HepG2 (cell line): ENCODE data around the gene TALDO1. TPM values are rescaled to one million over a fixed set of nuclear protein-coding genes. Genes with fewer than 3 reads are reported as not detected.

Experiments used
- ATAC-seq: fragments of 200-7000 bp; cut with Tn5 transposase; 3 replicates; pipeline ENCODE4 v1.9.1; 2020; ENCODE audit warnings: mild to moderate bottlenecking, moderate library complexity
- BruUV-seq: library from RNA; stranded (reverse); fragments of 400-500 nt; replicated peaks from 2 replicates; lab custom pipeline; 2021; lab: Mats Ljungman, UMichigan
- CTCF ChIA-PET: fragments of 300-600 bp; formaldehyde crosslinking; extraction: SDS; loops from one replicate; lab custom pipeline; 2021; ENCODE audit warnings: low total read pairs, inconsistent platforms, low intra/inter-chr PET ratio; lab: Yijun Ruan, JAX
- POLR2A ChIA-PET: fragments of 350-600 bp; sonication (Branson Sonifier 250); formaldehyde crosslinking; loops from one replicate; lab custom pipeline; 2020; ENCODE audit warnings: antibody characterized with exemption, inconsistent platforms; lab: Yijun Ruan, JAX
- DNase-seq: peaks from one replicate; pipeline ENCODE4 v3.0.0-alpha.2; 2015; ENCODE audit warnings: low spot score
- FAIRE-seq: peaks from 3 replicates; lab custom pipeline; 2011; peaks lifted over from hg19 to GRCh38; lab: Jason Lieb, UNC
- H2AFZ ChIP-seq: one replicate; pipeline ENCODE4 v1.6.1; 2011; ENCODE audit warnings: low read length, inconsistent platforms
- H3K27ac ChIP-seq: fragments of 300-600 bp; 3 replicates; pipeline ENCODE4 v1.8.0; 2011; ENCODE audit warnings: mixed run types, mild to moderate bottlenecking, mixed read lengths, low read length, inconsistent platforms; ENCODE audit not compliant: insufficient read depth; ENCODE audit errors: extremely low read length
- H3K27me3 ChIP-seq, 2 experiments: fragments of 200-600 bp in 1 of 2; 2 replicates in 1 of 2; 3 replicates in 1 of 2; pipeline versions ENCODE4 v1.6.0 to v1.8.0; 2011; ENCODE audit warnings: low read length in 2 of 2, mild to moderate bottlenecking in 2 of 2, moderate library complexity in 2 of 2, inconsistent platforms in 1 of 2; ENCODE audit not compliant: insufficient read depth in 2 of 2, control insufficient read depth in 1 of 2
- H3K36me3 ChIP-seq, 2 experiments: fragments of 200-600 bp in 1 of 2; replicated peaks in 1 of 2; 2 replicates in 1 of 2; 3 replicates in 1 of 2; pipeline versions ENCODE4 v1.5.1 to v1.8.0; 2011; ENCODE audit warnings: low read length in 2 of 2, inconsistent platforms in 1 of 2; ENCODE audit not compliant: insufficient read depth in 2 of 2, control insufficient read depth in 1 of 2
- H3K4me1 ChIP-seq: 2 replicates; pipeline ENCODE4 v1.5.1; 2012; ENCODE audit warnings: low read length, inconsistent platforms; ENCODE audit not compliant: insufficient read depth
- H3K4me2 ChIP-seq: 2 replicates; pipeline ENCODE4 v1.6.0; 2011; ENCODE audit warnings: low read depth, low read length, inconsistent platforms
- H3K4me3 ChIP-seq, 3 experiments: fragments of 200-600 bp in 1 of 3; sonication (generic), shearing (Covaris generic) in 1 of 3; replicated peaks in 1 of 3; 2 replicates each; pipeline ENCODE4 v1.5.1; 2011 to 2016; ENCODE audit warnings: low read length in 3 of 3, inconsistent platforms in 2 of 3, low read depth in 2 of 3, mild to moderate bottlenecking in 2 of 3, control low read depth in 1 of 3, mixed read lengths in 1 of 3; ENCODE audit not compliant: insufficient read depth in 1 of 3
- H3K79me2 ChIP-seq: one replicate; pipeline ENCODE4 v1.6.1; 2011; ENCODE audit warnings: low read length, inconsistent platforms; ENCODE audit not compliant: insufficient read depth
- H3K9ac ChIP-seq: 2 replicates; pipeline ENCODE4 v1.6.0; 2011; ENCODE audit warnings: mild to moderate bottlenecking, low read depth, low read length, inconsistent platforms; ENCODE audit not compliant: insufficient read depth
- H3K9me3 ChIP-seq: 2 replicates; pipeline ENCODE4 v1.5.1; 2012; ENCODE audit warnings: mild to moderate bottlenecking, low read length
- H4K20me1 ChIP-seq: 2 replicates; pipeline ENCODE4 v1.6.0; 2011; ENCODE audit warnings: inconsistent platforms, mild to moderate bottlenecking, low read length, moderate library complexity; ENCODE audit not compliant: insufficient read depth
- AGO2 ChIP-seq: fragments of 200-400 bp; formaldehyde crosslinking; optimal IDR thresholded peaks from 2 replicates; pipeline ENCODE3; 2017; ENCODE audit warnings: mild to moderate bottlenecking, low read depth, low read length, moderate library complexity
- AKAP8 ChIP-seq: sonication (generic); formaldehyde crosslinking; IDR thresholded peaks from 2 replicates; pipeline ENCODE4 v1.5.1; 2020; ENCODE audit warnings: mild to moderate bottlenecking, missing genetic modification reagents
- GABPB1 ChIP-seq: IDR thresholded peaks from 2 replicates; pipeline ENCODE4 v1.6.1; 2016; ENCODE audit warnings: mild to moderate bottlenecking, missing genetic modification reagents, moderate library complexity, missing compliant biosample characterization
- HNRNPK ChIP-seq: fragments of 200-400 bp; formaldehyde crosslinking; IDR thresholded peaks from 2 replicates; pipeline ENCODE4 v1.6.1; 2018; ENCODE audit warnings: low read length, low read depth, moderate library complexity, mild to moderate bottlenecking; ENCODE audit not compliant: poor library complexity, severe bottlenecking
- KDM5A ChIP-seq: fragments of 200-600 bp; sonication (generic); IDR thresholded peaks from 2 replicates; pipeline ENCODE4 v1.7.0; 2018; ENCODE audit warnings: antibody characterized with exemption, mild to moderate bottlenecking, low read length, borderline replicate concordance
- MATR3 ChIP-seq: sonication (generic); formaldehyde crosslinking; IDR thresholded peaks from 2 replicates; pipeline ENCODE4 v1.4.0; 2020; ENCODE audit warnings: missing genetic modification reagents
- PCBP2 ChIP-seq: fragments of 200-400 bp; formaldehyde crosslinking; optimal IDR thresholded peaks from 2 replicates; pipeline ENCODE3; 2018; ENCODE audit warnings: low read length, low read depth; ENCODE audit not compliant: poor library complexity, severe bottlenecking
- POLR2A ChIP-seq, 2 experiments: IDR thresholded peaks; 2 replicates each; pipeline ENCODE4 v1.6.1; 2011; ENCODE audit warnings: low read depth in 2 of 2, low read length in 2 of 2, mild to moderate bottlenecking in 1 of 2, moderate library complexity in 1 of 2; ENCODE audit not compliant: insufficient read depth in 1 of 2
- RBFOX2 ChIP-seq: fragments of 200-400 bp; formaldehyde crosslinking; IDR thresholded peaks from 2 replicates; pipeline ENCODE4 v1.6.1; 2017; ENCODE audit warnings: low read depth, mild to moderate bottlenecking, low read length
- RBM22 ChIP-seq: fragments of 200-400 bp; formaldehyde crosslinking; optimal IDR thresholded peaks from 2 replicates; pipeline ENCODE3; 2017; ENCODE audit warnings: mild to moderate bottlenecking, low read length, moderate library complexity
- RXRA ChIP-seq: sonication (generic); formaldehyde crosslinking; IDR thresholded peaks from 2 replicates; pipeline ENCODE4 v1.5.1; 2020; ENCODE audit warnings: missing genetic modification reagents
- SALL1 ChIP-seq: sonication (generic); formaldehyde crosslinking; IDR thresholded peaks from 2 replicates; pipeline ENCODE4 v1.8.0; 2022; ENCODE audit warnings: mild to moderate bottlenecking, missing genetic modification reagents
- SNRNP70 ChIP-seq: fragments of 200-400 bp; formaldehyde crosslinking; IDR thresholded peaks from 2 replicates; pipeline ENCODE4 v1.6.1; 2017; ENCODE audit warnings: mild to moderate bottlenecking, low read depth, low read length, moderate library complexity
- SOX5 ChIP-seq: IDR thresholded peaks from 2 replicates; pipeline ENCODE4 v1.6.1; 2016; ENCODE audit warnings: borderline replicate concordance
- STAG1 ChIP-seq: sonication (generic); formaldehyde crosslinking; IDR thresholded peaks from 2 replicates; pipeline ENCODE4 v1.4.0; 2020; ENCODE audit warnings: missing genetic modification reagents
- ZNF687 ChIP-seq: sonication (generic); formaldehyde crosslinking; IDR thresholded peaks from 2 replicates; pipeline ENCODE4 v1.5.1; 2020; ENCODE audit warnings: mild to moderate bottlenecking, missing genetic modification reagents, moderate library complexity
- ZNF768 ChIP-seq: sonication (generic); formaldehyde crosslinking; IDR thresholded peaks from 2 replicates; pipeline ENCODE4 v1.4.0; 2020; ENCODE audit warnings: missing genetic modification reagents
- WGBS: methylation state at CpG from one replicate; pipeline ENCODE4 v1.1.6; 2017; ENCODE audit warnings: low lambda C conversion rate; 5-methylcytosine and 5-hydroxymethylcytosine counted together
- in situ Hi-C: cut with HindIII; loops from 2 replicates; pipeline ENCODE4 v1.10.0; 2017; ENCODE audit warnings: low pct_unique_long_range_greater_than_20kb; ENCODE audit not compliant: extremely low pct_ligation_motif_present
- intact Hi-C: fragments of 100-400 bp; cut with micrococcal nuclease; formaldehyde crosslinking; loops from one replicate; pipeline ENCODE4 v1.10.0; 2022; ENCODE audit not compliant: unreplicated experiment
- polyA plus RNA-seq, 8 experiments: library from polyadenylated mRNA; depleted of rRNA in 3 of 8; stranded (reverse) in 7 of 8; unstranded in 1 of 8; fragments of >200 nt; fragmentation: Illumina TruSeq in 4 of 8; extraction: Trizol in 4 of 8; gene quantifications; 2 replicates each; pipeline versions ENCODE4 v1.2.1 to v1.2.3, GENCODE V29; 2011 to 2016; ENCODE audit warnings: low read depth in 4 of 8, missing spikeins in 1 of 8, mixed read lengths in 1 of 8; ENCODE audit not compliant: insufficient read depth in 1 of 8
- total RNA-seq, 5 experiments: library from RNA; depleted of rRNA; stranded (reverse); fragments of >200 nt; fragmentation: Illumina TruSeq; extraction: Trizol; gene quantifications; 2 replicates each; pipeline ENCODE4 v1.2.3, GENCODE V29; 2016; ENCODE audit warnings: low read depth in 1 of 5

TALDO1 gene
- total and polyA plus RNA-seq, 2 of the 13 experiments (the other 11 are each of a cell fraction or from before 2014, with no cell fraction given), result 107 to 240 TPM

DNA sequence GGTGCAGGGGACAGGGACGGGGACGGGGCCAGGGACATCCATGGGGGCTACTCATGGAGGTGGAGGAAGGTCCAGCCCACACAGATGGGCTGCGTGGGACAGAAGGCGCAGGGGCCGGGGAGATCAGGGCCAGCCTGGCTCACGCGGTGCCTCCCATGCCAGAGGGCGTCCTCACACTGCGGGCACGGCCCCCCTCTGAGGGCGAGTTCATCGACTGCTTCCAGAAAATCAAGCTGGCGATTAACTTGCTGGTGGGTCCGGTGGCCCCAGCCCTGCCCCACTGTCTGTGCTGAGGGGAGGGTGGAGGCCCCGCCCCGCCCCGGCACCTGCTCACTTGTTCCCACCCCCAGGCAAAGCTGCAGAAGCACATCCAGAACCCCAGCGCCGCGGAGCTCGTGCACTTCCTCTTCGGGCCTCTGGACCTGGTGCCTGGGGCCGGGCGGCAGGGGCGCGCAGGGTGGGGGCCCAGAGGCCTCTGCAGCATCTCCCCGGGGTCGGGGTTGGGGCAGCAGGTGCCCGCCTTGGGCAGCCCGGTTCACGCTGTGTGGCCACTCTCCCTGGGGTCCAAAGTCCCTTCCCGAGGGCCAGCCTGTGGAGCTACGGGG is 25.4 kb upstream of the TALDO1 start (continued):
- TF ChIP-seq ZNF687 (CRISPR knock-in tag), result peak; percentile 35; the same call in 1 of the 2 replicates
- 0 out of 2 replicates have a peak, but pooled peaks have one; percentile 18 for TF ChIP-seq RXRA (CRISPR knock-in tag)
- TF ChIP-seq KDM5A, result no peak
- TF ChIP-seq POLR2A (IDR thresholded peaks at IDR 0.05; ENCODE audit: insufficient read depth in 1 of 2, low read depth in 2 of 2, low read length in 2 of 2), result 0 out of 4 replicates have a peak, but pooled peaks of 1 of the 2 experiments have one; percentile 14

GRCh38 chr11:722346-722811 is 24.9 kb upstream of the TALDO1 start:
- WGBS, result 94% methylated on average over 14 of the region's 20 CpGs
- in situ Hi-C loops (no loop called here), intact Hi-C loops (no loop called here)
- CTCF ChIA-PET, result interaction anchor here (1.5 to 1.9 kb wide), 2 partner anchors 26 to 60 kb away, joined by 7 to 13 read pairs; partner anchors contain the start of gene TMEM80
- Histone ChIP-seq H3K4me3 (no peak overlapping the region), H3K9me3 (no peaks in the 10 kb centered on the region), H3K36me3 (peaks cover 25 to 53% of the 10 kb centered on the region in 2 experiments), H4K20me1 (peaks cover 12% of the 10 kb centered on the region; the same call in 1 of the 2 replicates), H3K9ac (no peak overlapping the region), H3K4me2 (no peak overlapping the region), H3K4me1 (0 out of 2 replicates have a peak, but pooled peaks cover 10% of the 10 kb centered on the region), H3K79me2 (peaks cover under 1% of the 10 kb centered on the region), H3K27ac (no peak overlapping the region), H2AFZ (no peak overlapping the region), H3K27me3 (no peaks in the 10 kb centered on the region)
- ATAC-seq (no peak; the same call in 2 of the 3 replicates), DNase-seq (no peak), FAIRE-seq (no peak)
- POLR2A ChIA-PET, result interaction anchor here (1.1 to 12.6 kb wide), 6 partner anchors 9 to 26 kb away, joined by 3 to 203 read pairs (median 8); partner anchors contain the start of genes DEAF1, EPS8L2, TALDO1 and TMEM80
- BruUV-seq, result no TSS peak
- TF ChIP-seq HNRNPK, result peak; percentile 24
- TF ChIP-seq SALL1 (CRISPR knock-in tag), result no peak
- TF ChIP-seq GABPB1, result no peak
- no peak for TF ChIP-seq SOX5
- no peak for TF ChIP-seq PCBP2
- no peak for TF ChIP-seq MATR3 (CRISPR knock-in tag)
- TF ChIP-seq RBFOX2, result peak; percentile 64; the same call in 1 of the 2 replicates
- TF ChIP-seq STAG1 (CRISPR knock-in tag), result no peak
- TF ChIP-seq SNRNP70, result no peak
- TF ChIP-seq RBM22, result peak; percentile 89
- no peak for TF ChIP-seq AKAP8 (CRISPR knock-in tag)
- TF ChIP-seq AGO2, result peak; percentile 90
- TF ChIP-seq ZNF768 (CRISPR knock-in tag), result peak; percentile 24; the same call in 1 of the 2 replicates
